HG03025 (cell line): Measurements from ENCODE around the gene ARHGEF38.
A peak's percentile ranks its signal among the peaks of the same experiment; 100 is the strongest.
"Not testable (repeated sequence)": the region's sequence is repeated elsewhere in the genome, so short reads cannot be mapped to it uniquely, and the experiment has no call there.

Experiments
- ATAC-seq: cut with Tn5 transposase; IDR thresholded peaks from one replicate; pipeline ENCODE4 v1.9.1; 2021; ENCODE audit warnings: mild to moderate bottlenecking, moderate library complexity; ENCODE audit not compliant: unreplicated experiment, low FRiP score

The ARHGEF38 gene

DNA sequence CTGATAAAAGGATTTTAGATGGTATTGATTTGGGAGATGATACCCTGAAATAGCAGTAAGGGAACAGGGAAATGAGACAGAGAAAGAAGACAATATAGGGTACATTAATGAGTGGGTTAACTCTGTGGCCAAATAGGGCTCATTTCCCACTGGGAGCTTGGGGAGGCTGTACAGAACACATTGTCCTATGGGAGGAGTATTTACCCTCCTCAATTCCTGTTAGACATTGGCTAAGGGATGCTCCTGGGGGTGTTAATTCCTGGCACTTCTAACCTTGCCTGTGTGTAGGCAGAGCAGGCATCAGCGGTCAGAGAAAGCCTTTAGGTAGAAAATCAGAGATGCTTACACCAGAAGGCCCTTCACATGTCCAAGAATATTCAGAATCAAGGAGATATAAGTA is 49.0 kb downstream of the ARHGEF38 start:
- no peak for ATAC-seq

DNA sequence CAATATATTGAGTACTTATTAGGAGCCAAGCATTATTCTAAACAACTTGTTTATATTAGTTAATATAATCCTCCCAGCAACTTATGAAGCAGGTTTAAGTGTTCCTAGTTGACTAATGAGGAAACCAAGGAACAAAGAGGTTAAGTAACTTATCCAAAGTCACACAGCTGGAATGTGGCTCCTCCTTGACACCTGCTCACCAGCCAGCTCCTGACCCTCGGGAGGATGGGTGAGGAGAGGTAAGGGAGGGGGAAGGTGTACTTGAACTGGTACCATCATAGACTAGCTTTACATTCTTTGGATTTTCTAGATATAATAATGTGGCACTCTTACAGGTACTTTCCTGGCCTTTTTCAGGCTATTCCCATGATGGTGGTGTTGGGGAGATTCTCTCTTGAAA is 50.7 kb downstream of the ARHGEF38 start:
- no peak for ATAC-seq

DNA sequence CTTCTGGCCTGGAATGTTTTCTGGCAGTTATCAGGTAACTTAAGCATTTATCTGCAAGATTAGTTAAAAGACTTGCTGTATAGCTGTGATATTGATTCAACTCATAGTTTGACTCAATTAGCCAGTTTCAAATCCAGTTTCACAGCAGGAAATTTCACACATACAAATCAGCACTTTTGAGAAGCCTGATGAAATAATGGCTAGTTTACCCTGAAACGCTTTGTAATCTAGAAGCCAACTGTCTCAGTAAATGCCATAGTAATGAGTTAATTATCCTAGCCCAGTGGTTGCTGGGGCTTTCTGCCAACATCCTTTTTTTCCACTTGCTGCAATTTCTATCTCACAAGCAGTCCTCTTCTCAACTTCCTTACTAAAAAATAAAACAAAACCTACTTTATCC is 53.1 kb downstream of the ARHGEF38 start:
- ATAC-seq: no peak

DNA sequence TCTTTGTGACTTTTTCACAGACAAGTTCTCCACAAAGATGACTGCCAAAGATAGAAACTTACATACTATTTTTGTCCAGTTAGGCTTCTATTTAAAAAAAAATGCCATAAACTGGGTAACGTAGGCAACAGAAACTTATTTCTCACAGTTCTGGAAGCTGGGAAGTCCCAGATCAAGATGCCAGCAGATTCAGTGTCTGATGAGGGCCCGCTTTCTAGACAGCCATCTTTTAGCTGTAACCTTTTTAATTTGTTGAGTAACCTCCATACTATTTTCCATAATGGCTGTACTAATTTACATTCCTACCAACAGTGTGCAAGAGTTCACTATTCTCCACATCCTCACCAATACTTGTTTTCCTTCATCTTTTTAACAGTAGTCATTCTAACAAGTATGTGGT is 55.5 kb downstream of the ARHGEF38 start:
- ATAC-seq: no peak

DNA sequence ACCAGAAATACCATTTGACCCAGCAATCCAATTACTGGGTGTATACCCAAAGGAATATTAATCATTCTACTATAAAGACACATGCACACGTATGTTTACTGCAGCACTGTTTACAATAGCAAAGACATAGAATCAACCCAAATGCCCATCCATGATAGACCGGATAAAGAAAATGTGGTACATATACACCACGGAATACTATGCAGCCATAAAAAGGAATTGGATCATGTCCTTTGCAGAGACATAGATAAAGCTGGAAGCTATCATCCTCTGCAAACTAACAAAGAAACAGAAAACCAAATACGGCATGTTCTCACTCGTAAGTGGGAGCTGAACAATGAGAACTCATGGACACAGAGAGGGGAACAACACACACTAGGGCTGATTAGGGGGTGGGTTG is 57.4 kb downstream of the ARHGEF38 start:
- not testable (repeated sequence) for ATAC-seq

DNA sequence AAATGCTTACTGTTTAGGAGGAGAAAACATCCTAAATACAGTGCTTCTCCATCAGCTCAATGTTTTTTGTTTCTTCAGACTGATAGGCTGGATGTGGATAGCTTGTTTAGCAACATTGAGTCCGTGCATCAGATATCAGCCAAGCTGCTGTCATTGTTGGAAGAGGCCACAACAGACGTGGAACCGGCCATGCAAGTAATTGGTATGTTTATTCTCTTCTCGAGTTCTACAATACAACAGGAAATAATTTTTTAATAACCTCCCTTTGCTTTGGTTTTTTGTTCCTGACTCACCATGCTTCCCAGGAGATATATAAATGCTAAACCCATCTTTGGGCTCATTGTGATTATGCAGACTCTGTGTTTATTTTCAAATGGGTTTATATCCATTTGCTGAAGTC is 60.9 kb downstream of the ARHGEF38 start:
- no peak for ATAC-seq

DNA sequence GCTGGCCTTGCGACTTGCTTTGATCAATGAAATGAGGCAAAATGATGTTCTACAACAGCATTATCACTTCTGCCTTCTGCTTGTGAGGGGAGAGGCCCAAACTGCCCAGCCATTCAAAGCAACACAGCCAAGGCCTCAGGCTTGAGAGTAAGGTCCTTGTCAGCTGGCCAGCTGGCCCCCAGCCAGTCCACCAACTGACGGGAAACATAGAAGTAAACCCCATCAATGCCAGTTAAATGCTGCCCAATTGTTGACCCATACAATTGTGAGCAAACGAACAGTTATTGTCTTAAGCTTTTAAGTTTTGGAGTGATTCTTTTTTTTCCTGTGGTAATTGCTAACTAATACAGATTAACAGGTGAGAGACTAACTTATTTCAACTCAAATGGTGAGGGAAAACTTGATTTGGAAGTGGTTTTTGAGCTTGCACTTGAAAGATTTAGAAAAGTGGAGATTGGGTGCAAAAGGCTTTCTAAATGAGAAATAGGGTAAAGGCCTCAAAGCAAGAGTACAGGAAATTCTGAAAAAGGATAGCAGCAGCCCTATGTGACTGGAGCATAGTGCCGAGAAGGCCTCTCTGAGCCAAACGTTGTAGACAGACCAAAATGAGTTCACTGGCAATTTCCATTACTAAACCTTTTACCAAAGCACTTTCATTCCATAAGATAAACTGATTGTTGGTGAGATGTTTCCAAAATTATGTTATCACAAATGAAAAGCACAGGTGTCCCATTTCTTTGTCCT is 66.9 kb downstream of the ARHGEF38 start:
- ATAC-seq: no peak

- ATAC-seq: no peak
Measured at GRCh38 chr4:105620640-105621323, 68.4 kb downstream of the ARHGEF38 start.

DNA sequence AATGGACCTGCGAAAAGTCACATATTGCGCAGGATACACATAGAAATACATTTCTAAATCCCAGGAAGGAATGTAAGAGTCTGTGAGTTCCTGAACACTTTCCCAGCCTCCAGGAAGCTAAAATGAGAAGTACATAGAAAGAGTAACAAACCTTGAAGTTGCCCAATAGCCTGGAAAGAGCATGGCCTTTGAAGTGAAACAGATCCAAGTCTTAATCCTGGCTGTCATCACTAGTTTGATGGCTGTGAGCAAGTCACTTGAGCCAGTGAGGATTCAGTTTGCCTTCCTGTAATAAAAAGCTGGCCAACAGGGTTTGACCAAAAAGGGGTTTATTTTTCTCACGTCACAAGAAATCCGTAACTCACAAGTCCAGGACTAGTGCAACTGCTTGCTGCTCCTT is 69.8 kb downstream of the ARHGEF38 start:
- ATAC-seq: no peak

DNA sequence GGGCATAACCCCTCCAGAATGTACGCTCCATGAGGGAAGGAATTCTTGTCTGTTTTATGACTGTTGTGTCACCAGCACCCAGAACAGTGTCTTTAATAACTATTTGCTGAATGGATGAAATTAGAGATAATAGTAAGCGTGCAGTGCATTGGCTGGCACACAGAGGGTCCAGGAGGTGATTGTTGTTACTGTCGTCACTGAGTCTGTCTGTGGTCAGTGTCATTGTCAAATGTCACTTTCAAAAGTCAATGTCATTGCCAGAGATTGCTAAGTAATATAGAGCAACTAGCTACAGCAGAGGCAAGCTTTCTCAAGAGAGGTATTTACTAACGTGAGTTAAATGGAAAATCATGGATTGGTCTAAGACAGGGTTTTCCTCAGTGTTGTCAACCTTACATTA is 70.7 kb downstream of the ARHGEF38 start:
- ATAC-seq: no peak

DNA sequence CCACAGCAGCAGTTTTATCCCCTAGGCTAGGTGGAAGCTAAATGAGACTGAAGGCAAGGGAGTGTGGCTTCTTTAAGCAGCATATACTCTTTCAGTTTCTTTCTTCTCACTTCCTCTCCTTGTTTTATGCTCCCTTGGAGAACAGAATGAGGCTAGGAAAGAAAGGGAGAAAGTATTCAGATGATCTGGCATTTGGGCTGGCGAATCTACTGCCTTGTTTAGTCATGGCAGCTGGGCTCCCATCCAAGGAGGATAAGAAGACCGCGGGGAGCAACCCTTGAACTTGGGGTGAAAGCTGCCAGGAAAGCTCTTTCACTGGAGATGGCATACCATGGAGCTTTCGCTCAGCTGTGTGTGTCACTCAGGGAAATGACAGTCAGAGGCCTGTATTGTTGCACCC is 72.1 kb downstream of the ARHGEF38 start:
- peak; percentile 70 for ATAC-seq

DNA sequence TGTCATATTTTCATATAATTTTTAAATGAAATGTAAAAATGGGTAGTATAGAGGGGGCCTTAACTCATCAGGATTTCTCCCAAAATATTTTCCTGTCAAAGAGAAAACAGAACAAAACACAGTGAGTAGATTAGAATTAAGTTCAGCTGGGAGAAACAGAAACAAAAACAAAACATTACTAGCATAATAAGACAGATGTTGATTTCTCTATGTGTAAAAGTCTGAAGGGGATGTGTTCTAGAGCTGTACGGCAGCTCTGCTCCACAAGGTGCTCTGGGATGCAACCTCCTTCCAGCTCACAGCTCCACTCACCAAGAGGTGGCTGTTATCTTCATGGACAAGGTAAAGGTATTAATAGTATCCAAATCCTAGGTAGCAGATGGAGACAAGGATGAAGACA is 72.8 kb downstream of the ARHGEF38 start:
- ATAC-seq: no peak

DNA sequence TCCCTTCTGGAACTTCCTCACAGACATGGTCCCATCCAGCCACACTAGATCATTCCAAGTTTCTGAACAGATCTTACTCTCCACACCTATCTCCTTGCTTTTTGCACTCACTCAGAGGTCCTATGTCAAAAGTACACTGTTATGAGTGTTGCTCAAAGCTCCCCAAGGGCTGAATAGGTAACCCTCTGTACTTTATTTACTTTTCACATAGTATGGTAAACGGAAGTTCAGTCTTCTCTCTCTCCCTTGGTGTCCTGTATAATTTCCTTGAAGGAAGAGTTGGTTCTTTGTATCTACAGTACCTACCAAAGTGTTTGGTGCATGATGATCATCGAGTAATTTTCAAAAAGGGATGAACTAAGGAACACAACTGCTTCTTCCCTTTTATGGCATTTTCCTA is 74.4 kb downstream of the ARHGEF38 start:
- ATAC-seq: no peak

- no peak for ATAC-seq
Measured at GRCh38 chr4:105627620-105628019, 75.2 kb downstream of the ARHGEF38 start.

DNA sequence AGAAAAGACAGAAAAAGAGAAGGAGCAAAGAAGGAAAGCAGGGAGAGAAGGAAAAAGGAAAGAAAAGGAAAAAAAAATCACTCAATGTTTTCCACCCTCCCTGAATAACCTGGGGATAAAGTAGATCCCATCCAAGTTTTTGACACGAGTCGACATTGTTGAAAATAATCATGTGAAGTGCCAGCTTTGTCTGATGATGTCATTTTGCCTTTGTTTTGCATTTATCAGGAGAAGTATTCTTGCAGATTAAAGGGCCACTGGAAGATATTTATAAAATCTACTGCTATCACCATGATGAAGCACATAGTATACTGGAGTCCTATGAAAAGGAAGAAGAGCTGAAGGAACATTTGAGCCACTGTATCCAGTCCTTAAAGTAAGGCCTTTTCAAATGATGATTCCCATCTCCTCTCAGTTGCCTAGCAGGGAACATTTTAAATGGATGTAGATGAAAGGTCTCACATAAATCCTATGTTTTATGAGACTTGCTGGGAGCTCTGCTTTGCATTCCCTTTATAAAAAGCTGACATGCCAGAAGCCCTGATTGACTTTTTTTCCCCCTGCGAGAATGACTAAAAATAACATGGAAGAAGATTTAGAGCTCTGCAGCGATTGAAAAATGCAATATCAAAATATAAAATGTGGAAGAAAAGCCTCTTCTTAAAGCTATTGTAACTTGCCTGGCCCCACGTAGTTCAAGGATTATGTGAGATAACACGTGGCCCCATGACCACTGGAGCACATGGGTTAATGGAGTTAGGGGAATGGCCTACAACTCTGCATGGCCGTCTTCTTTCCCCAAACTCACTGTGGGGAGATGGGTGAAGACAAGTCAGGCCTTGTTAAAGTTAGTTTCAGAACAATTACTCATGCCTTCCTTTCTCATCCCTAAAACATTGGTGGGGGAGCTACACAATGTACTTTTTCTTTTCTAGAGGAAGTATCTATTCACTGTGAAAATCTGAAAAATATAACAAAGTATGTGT is 78.5 kb downstream of the ARHGEF38 start:
- ATAC-seq: no peak

DNA sequence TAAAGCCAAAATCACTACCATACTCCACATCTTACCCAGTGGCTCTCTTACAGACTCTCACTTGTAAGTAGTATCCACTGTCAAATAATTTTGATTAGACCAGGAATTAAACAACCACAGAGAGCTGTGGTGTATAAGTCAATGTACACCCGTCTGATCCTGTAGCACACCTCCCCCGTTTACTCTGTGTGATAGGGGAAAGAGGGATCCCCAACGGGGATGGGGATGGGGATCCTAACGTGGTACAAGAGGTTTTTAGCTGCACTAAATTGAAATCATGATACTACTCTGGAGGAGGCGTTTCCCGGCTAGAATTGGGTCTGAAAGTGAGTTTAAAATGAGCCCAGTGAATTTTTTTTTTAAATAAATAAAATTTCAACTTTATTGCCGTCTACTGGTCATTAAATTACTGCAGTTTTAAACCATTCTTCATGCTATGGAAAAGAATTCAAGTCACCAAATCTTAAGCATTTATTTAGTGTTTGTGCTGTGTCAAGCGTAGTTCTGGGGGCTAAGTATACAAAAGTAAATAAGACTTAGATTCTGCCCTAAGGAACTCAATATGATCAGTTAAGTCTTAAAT is 79.5 kb downstream of the ARHGEF38 start:
- no peak for ATAC-seq

- no peak for ATAC-seq
Measured at GRCh38 chr4:105632599-105632998, 80.2 kb downstream of the ARHGEF38 start.

DNA sequence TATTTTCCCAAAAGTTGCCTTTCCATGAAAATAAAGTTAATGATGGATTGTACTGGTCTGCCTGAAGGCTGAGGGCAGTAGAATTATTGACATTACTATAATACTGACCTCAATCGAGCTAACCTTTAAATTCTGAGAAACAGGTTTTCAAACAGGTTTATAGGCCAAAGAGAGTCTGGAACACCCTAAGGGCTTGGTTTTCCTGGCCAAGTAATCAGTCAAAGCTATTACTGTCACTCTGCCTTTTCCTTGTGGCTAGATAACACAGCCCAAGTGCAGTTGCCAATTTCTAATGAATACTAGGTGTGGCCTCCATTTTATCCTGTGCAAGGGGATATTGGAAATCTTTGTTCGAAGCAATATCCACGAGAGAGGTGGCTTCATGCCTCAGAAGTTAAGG is 80.8 kb downstream of the ARHGEF38 start:
- ATAC-seq: no peak

DNA sequence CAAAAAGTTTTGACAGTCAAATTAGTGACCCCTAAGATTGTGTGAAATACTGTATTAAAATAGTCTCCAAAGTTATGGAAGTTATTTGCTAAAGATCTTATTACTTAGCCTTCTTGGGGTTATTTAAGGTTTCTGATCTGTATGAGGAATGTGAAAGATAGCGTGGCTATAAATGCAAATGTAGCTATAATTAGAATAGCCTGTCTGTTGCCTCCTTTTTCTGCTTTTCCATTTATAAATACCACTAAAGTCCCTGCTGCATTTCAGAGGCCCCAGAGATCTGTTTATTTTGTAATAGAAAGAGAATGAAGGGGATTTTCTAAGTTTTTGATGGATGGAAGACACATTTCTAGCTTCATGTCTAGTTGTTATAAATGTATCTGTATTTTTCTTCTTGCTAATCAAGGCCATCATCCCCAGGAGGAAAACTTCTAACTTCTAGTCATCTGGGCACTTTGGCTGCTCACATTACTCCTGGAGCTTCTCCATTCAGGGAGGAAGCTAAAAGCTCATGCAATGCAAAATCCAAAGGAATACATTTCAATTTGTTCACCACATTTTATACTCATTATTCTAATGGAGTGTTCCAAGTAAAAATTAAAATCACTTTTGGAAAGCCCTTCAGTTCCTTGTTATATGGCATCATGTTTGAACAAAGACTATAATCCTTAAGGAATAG is 82.1 kb downstream of the ARHGEF38 start:
- ATAC-seq: no peak
